ENCODE results near the gene GLT1D1. TPM values are rescaled to one million over a fixed set of nuclear protein-coding genes. Genes with fewer than 3 reads are reported as not detected.

Gene GLT1D1
- total RNA-seq, 2 experiments from 2014 or later = 0.30 to 0.53 TPM

DNA sequence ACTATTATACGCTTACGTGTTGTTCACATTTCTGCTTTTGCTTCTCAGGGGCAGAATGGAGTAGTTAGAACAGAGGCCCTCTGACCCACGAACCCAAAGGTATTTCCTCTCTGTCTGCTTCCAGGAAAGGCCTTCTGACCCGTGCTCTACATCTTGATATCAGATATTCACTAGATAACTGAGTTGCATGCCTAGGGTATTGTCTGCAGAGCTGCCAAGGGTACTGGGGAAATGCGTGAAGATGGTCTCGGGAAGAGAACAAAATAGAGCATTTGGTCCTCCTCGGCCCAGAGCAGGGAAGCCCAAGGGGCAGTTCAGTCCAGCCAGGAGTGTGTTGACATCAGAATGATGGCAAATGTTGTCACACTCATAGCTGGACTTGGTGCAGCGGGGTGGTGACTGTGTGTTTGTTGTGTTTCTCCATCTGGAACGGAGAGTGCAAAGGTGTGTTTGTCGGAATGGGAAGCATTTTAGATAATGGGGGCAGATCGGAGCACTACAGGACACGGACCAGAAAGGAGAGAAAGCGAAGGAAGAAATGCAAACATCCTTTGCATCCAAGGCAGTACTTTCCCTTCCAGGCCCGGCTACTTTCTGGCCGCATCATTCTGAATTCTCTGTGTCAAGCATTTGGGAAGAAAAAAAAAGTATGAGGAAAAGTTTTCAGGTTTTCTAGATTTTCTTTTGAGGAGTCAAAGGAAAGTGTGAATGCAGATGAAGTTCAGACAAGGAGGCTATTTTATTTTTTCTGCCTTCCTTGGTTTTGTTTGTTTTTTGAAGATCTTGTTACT lies 8.1 kb downstream of the GLT1D1 start:
- Mint-ChIP-seq H3K27me3 (peaks cover under 1% of the 10 kb centered on the region), H3K4me3 (no peak overlapping the region), H3K36me3 (ENCODE audit: low read depth) (no peaks in the 10 kb centered on the region), H3K9me3 (ENCODE audit: low read depth) (no peaks in the 10 kb centered on the region), H3K4me1 (peaks cover 6% of the 10 kb centered on the region), H3K27ac (no peak overlapping the region)
- intact Hi-C loops (cut with DNase I, micrococcal nuclease) = no loop called here
- no peak for DNase-seq
- ChIA-PET POLR2A (no interaction called here), CTCF (no interaction called here)
- ATAC-seq = no peak

DNA sequence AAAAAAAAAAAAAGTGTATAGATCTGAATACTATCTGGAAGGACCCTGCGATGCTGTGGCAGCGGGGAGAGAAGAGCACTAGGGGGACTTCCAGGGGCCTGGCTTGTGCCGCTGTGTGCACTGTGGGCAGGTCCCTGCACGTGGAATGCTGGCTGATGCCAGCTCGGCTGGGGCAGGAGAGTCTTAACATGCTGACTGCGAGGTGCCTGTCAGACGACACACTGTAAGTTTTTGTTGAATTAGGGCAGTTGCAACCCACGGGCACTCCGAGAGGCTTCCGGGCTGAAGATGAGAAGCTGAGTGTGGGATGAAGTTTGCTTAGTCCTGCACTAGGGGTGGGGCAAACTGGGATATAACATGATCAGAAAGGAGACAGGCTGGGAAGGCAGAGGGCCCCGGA lies 10.7 kb downstream of the GLT1D1 start:
- H3K27me3 Mint-ChIP-seq = no peaks in the 10 kb centered on the region
- H3K9me3 Mint-ChIP-seq (ENCODE audit: low read depth) = no peaks in the 10 kb centered on the region
- CTCF ChIA-PET = no interaction called here
- ATAC-seq (no peak), DNase-seq (no peak)
- no peaks in the 10 kb centered on the region for H3K36me3 Mint-ChIP-seq (ENCODE audit: low read depth)
- H3K4me1 Mint-ChIP-seq = peaks cover 6% of the 10 kb centered on the region
- no peak overlapping the region for H3K27ac Mint-ChIP-seq
- no peak overlapping the region for H3K4me3 Mint-ChIP-seq
- POLR2A ChIA-PET = no interaction called here
- intact Hi-C loops (cut with DNase I, micrococcal nuclease) = no loop called here

DNA sequence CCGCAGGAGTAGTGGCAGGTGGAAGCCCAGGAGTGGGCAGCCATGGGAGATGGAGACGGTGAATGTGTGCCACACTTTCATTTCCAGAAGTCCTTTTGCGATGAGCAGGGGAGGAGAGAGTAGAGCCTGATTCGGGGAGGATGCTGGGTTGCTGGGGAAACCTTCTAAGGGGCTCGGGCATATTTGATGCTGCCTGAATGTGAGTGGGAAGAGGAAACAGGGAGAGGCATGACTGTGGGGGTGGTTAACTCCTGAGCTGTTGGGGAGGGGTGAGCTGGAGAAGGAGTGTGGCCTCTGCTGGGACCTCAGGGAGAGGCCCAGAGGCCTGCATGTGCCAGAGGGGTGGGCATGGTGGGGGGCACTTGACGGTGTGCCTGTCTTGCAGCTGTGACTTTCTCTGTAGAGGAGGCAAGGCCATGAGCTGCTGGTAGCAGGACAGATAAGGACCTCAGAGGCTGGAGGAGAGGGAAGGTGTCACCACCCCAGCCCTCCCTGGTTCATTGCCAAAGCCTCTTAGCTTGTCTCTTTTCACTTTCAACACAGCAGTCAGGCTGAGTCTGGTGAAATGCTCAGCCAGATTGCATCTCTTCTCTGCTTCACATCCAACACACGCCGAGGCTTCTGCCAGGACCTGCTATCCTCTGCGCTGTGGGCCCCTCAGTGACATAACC lies 11.4 kb downstream of the GLT1D1 start:
- ChIA-PET POLR2A (no interaction called here), CTCF (no interaction called here)
- Mint-ChIP-seq H3K36me3 (ENCODE audit: low read depth) (no peaks in the 10 kb centered on the region), H3K9me3 (ENCODE audit: low read depth) (no peaks in the 10 kb centered on the region), H3K4me1 (peaks cover 6% of the 10 kb centered on the region), H3K4me3 (no peak overlapping the region), H3K27me3 (no peaks in the 10 kb centered on the region), H3K27ac (no peak overlapping the region)
- ATAC-seq = no peak
- intact Hi-C loops (cut with DNase I, micrococcal nuclease) = no loop called here
- DNase-seq = no peak

DNA sequence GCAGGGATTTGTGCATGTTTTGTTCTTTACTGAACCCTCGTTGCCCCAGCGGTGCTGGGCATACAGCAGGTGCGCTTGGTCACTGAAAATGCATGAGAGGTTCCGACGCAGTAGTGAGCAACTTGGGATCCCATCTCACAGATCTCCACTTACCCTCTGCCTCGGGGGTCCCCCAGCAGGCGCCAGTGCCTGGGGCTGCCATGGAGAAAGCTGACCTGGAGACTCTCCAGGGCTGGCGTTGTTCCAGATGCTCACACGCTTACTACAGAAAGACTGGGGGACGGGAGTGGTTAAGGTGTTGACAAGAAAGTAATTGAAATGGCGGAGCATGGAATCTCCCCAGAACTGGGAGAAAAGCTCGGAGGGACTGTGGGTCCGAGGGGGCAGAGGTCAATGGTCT lies 14.2 kb downstream of the GLT1D1 start:
- Mint-ChIP-seq H3K4me3 (no peak overlapping the region), H3K9me3 (ENCODE audit: low read depth) (no peaks in the 10 kb centered on the region), H3K27ac (no peak overlapping the region), H3K4me1 (peaks cover 6% of the 10 kb centered on the region), H3K36me3 (ENCODE audit: low read depth) (no peaks in the 10 kb centered on the region), H3K27me3 (no peaks in the 10 kb centered on the region)
- DNase-seq (no peak), ATAC-seq (no peak)
- intact Hi-C loops (cut with DNase I, micrococcal nuclease) = no loop called here
- ChIA-PET CTCF (no interaction called here), POLR2A (no interaction called here)

DNA sequence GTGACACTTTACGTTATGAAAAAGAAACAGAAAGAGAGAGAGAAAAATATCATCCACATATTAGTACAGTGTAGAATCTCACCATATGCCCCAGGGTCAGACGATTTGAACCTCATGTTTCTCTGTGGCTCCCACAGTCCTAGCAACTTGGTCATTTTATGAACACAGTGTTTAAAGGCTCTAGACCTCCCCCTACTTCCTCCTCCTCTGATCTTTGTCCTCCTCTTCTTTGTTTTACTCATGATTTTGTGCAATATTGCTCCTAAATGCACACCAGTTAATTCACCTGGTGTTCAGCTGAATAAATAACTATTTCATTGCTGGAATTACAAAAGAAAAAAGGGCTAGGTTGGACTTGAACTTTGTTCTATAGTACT lies 18.2 kb downstream of the GLT1D1 start:
- peaks cover 3% of the 10 kb centered on the region for H3K27me3 Mint-ChIP-seq
- peaks cover 6% of the 10 kb centered on the region for H3K9me3 Mint-ChIP-seq (ENCODE audit: low read depth)
- DNase-seq = no peak
- intact Hi-C loops (cut with DNase I, micrococcal nuclease) = no loop called here
- no peak overlapping the region for H3K4me3 Mint-ChIP-seq
- no peak for ATAC-seq
- no peak overlapping the region for H3K27ac Mint-ChIP-seq
- ChIA-PET POLR2A (no interaction called here), CTCF (no interaction called here)
- H3K36me3 Mint-ChIP-seq (ENCODE audit: low read depth) = no peaks in the 10 kb centered on the region
- no peaks in the 10 kb centered on the region for H3K4me1 Mint-ChIP-seq

DNA sequence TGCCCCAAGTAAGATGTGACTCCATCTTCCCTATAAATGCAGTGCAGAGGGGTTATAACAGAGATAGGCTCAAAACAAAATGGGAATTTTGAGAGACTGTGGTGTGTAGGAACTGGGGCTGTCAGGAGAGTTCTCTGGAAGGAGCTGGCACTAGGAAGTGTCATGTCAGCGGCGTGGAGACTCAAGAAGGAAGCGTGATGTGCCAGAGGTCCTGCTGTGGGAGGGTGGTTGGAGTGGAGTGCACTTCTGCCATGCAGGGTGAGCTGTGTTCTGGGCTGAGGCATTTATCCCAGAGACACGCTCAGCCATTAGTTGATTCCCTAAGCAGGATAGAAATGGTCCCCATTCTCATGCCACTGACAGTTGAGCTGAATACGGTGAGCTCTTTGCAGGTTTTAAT lies 19.0 kb downstream of the GLT1D1 start:
- intact Hi-C loops (cut with DNase I, micrococcal nuclease) = no loop called here
- no peak overlapping the region for H3K27ac Mint-ChIP-seq
- ChIA-PET POLR2A (interaction anchor here (0.6 kb wide), 1 partner anchor 74 kb away, joined by 4 read pairs; no protein-coding TSS in a partner anchor), CTCF (no interaction called here)
- ATAC-seq (no peak), DNase-seq (no peak)
- peaks cover 3% of the 10 kb centered on the region for H3K36me3 Mint-ChIP-seq (ENCODE audit: low read depth)
- peaks cover 3% of the 10 kb centered on the region for H3K27me3 Mint-ChIP-seq
- no peak overlapping the region for H3K4me3 Mint-ChIP-seq
- H3K9me3 Mint-ChIP-seq (ENCODE audit: low read depth) = peaks cover 10% of the 10 kb centered on the region
- H3K4me1 Mint-ChIP-seq = no peaks in the 10 kb centered on the region

DNA sequence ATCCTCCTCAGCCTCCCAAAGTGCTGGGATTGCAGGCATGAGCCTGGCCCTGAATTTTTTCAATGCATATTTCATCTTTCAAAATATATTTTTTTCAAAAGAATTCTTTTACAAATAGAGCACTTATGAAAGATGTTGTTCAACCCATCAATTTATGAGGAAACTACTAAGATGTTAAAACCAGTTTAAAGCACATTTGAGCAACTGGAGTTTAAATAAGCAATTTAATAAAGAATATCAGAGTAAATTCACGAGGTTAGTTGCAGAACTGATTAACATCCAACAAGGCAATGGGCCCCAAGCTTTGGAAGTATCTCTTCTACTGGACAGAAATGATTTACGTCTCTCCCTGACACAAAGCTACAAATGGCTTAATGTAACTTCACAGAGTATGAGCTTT lies 23.3 kb downstream of the GLT1D1 start:
- no peaks in the 10 kb centered on the region for H3K4me1 Mint-ChIP-seq
- POLR2A ChIA-PET = no interaction called here
- H3K9me3 Mint-ChIP-seq (ENCODE audit: low read depth) = peaks cover 15% of the 10 kb centered on the region

DNA sequence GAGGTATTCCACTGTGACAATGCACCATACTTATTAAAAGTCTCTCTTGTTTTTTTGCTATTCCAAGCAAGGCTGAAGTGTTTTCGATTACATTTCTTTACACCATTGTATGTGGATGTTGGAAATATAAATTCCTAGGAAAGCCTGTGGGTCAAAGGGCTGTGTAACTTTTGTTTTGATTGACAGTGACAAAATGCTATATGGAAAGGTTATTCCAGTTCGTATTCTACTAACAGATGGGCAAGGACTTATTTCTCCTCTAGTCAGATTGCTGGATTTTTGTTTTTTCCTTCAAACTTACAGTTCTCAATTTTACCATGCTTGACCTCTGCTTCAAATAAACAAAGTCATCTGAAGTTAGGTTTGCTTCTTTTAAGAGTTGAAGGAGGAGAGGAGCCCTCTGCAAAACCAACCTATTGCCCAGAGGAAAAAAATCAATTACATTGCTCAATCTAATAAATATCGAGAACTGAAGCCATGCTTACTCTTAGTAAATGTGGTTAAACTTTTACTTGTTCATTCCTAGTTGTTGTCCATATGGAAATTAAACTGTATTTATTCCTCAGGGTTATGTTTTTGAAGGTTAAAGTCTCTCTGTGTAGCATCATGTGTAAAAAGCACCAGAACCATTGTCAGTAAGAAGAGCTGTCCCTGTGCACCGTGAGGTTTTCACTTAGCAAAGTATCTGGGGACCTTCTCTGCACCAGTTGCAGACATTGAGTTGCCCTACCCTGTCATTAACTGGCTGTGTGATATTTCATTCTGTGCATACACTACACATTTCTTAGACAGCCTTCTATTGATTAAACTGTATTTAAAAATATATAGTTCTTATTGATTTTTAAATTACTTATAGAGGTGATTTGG lies 26.9 kb downstream of the GLT1D1 start:
- intact Hi-C loops (cut with DNase I, micrococcal nuclease) = no loop called here
- ChIA-PET CTCF (no interaction called here), POLR2A (no interaction called here)
- Mint-ChIP-seq H3K27me3 (peaks cover 2% of the 10 kb centered on the region), H3K9me3 (ENCODE audit: low read depth) (peaks cover 13% of the 10 kb centered on the region), H3K36me3 (ENCODE audit: low read depth) (peaks cover 3% of the 10 kb centered on the region), H3K27ac (no peak overlapping the region), H3K4me3 (no peak overlapping the region), H3K4me1 (no peaks in the 10 kb centered on the region)
- no peak for DNase-seq
- no peak for ATAC-seq

More for the DNA sequence above, 23.3 kb downstream of the GLT1D1 start:
- DNase-seq (no peak), ATAC-seq (no peak)
- Mint-ChIP-seq H3K4me3 (no peak overlapping the region), H3K27me3 (peaks cover 3% of the 10 kb centered on the region), H3K27ac (no peak overlapping the region), H3K36me3 (ENCODE audit: low read depth) (peaks cover 3% of the 10 kb centered on the region)
- CTCF ChIA-PET = no interaction called here
- intact Hi-C loops (cut with DNase I, micrococcal nuclease) = no loop called here

DNA sequence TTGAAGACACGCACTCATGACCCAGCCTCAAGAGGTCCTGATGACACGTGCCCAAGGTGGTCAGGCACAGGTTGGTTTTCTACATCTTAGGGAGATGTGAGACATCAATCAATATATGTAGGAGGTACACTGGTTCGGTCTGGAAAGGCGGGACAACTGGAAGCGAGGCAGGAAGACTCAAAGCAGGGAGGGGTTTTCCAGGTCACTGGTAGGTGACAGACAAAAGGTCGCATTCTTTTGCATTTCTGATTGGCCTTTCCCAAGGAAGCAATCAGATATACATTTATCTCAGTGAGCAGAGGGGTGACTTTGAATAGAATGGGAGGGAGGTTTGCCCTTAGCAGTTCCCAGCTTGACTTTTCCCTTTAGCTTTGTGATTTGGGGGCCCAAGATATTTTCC lies 38.6 kb downstream of the GLT1D1 start:
- Mint-ChIP-seq H3K9me3 (ENCODE audit: low read depth) (no peaks in the 10 kb centered on the region), H3K27ac (no peak overlapping the region), H3K27me3 (no peaks in the 10 kb centered on the region), H3K4me3 (no peak overlapping the region), H3K4me1 (no peaks in the 10 kb centered on the region), H3K36me3 (ENCODE audit: low read depth) (no peaks in the 10 kb centered on the region)
- ATAC-seq (no peak), DNase-seq (no peak)
- intact Hi-C loops (cut with DNase I, micrococcal nuclease) = no loop called here
- ChIA-PET POLR2A (no interaction called here), CTCF (no interaction called here)

DNA sequence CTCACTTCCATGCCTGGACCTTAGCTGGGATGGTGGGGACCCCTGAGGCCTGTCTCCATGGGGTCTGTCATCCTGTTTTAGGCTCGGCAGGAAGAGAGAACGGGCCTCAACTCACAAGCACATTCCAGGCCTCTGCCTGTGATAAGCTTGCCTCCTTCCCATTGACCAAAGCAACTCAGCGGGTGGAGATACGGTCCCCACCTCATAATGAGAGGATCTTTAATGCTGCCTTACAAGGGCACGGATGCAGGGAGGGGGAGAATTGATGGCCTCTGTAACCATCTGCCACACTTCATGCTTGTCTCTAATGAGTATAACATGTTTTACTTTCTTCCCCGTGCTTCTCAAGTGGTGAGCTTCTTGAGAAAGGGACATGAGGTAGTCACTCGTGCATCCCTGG lies 50.0 kb downstream of the GLT1D1 start:
- POLR2A ChIA-PET = no interaction called here
- intact Hi-C loops (cut with DNase I, micrococcal nuclease) = no loop called here
- H3K27ac Mint-ChIP-seq = no peak overlapping the region
- H3K4me3 Mint-ChIP-seq = no peak overlapping the region
- H3K27me3 Mint-ChIP-seq = no peaks in the 10 kb centered on the region
- DNase-seq = no peak
- no peak for ATAC-seq
- CTCF ChIA-PET = no interaction called here
- H3K4me1 Mint-ChIP-seq = peaks cover 5% of the 10 kb centered on the region
- no peaks in the 10 kb centered on the region for H3K36me3 Mint-ChIP-seq (ENCODE audit: low read depth)
- no peaks in the 10 kb centered on the region for H3K9me3 Mint-ChIP-seq (ENCODE audit: low read depth)

DNA sequence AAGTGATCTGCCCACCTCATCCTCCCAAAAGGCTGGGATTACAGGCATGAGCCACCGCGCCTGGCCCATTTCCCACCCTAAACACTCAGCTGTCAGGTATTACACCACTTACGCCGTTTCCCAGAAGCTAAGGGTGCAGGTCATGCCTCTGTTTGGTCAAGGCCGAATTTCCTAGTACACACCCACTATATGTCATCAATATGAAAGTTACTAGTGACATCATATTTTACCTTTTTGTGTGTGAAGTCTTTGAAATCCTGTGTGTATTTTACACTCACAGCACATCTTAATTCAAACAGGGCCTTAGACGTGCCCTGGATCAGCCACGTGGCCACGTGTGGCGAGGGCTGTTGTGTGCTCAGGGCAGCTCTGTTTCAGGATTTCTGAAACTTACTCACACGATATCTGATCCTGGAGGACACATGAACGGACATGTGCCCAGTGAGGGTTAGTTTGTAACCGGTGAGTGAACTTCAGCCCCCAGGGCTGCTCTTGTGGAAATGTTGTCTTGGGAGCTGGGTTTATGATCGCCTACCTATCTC lies 51.8 kb downstream of the GLT1D1 start:
- Mint-ChIP-seq H3K36me3 (ENCODE audit: low read depth) (no peaks in the 10 kb centered on the region), H3K27ac (no peak overlapping the region), H3K9me3 (ENCODE audit: low read depth) (no peaks in the 10 kb centered on the region), H3K4me1 (peaks cover 8% of the 10 kb centered on the region), H3K27me3 (no peaks in the 10 kb centered on the region), H3K4me3 (no peak overlapping the region)
- POLR2A ChIA-PET = no interaction called here
- ATAC-seq (no peak), DNase-seq (no peak)
- intact Hi-C loops (cut with DNase I, micrococcal nuclease) = no loop called here
- CTCF ChIA-PET = no interaction called here
